ENCODE measurements around the gene MEIOB.

DNA sequence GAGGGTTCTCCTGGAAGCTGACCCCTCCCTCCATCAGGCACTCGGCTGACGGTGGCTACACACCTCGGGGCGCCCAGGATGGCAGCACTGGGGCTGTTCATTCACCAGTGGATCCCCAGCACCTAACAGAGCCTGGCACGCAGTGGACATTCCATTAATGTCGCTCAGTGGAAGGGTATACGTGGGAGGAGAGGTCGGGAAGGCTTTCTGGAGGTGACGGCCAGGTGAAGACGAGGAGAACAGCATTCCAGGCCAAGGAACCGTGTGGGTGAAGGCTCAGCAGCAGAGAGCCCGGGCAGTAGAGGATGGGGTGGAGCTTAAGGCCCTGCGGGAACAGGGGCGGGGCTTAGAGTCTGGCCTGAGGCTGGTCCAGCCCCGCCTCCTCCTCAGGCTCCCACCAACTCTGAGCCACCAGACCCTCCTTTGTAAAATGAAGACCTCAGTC is 48.8 kb upstream of the MEIOB start:
- TF ChIP-seq YY1 (tag by site-specific recombination; IDR thresholded peaks at IDR 0.05) = no peak
- TF ChIP-seq, protein P1, sequence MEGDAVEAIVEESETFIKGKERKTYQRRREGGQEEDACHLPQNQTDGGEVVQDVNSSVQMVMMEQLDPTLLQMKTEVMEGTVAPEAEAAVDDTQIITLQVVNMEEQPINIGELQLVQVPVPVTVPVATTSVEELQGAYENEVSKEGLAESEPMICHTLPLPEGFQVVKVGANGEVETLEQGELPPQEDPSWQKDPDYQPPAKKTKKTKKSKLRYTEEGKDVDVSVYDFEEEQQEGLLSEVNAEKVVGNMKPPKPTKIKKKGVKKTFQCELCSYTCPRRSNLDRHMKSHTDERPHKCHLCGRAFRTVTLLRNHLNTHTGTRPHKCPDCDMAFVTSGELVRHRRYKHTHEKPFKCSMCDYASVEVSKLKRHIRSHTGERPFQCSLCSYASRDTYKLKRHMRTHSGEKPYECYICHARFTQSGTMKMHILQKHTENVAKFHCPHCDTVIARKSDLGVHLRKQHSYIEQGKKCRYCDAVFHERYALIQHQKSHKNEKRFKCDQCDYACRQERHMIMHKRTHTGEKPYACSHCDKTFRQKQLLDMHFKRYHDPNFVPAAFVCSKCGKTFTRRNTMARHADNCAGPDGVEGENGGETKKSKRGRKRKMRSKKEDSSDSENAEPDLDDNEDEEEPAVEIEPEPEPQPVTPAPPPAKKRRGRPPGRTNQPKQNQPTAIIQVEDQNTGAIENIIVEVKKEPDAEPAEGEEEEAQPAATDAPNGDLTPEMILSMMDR (tag by site-specific recombination; IDR thresholded peaks at IDR 0.05) = no peak
